ENCODE results near the gene PI4K2B. TPM values are rescaled to one million over a fixed set of nuclear protein-coding genes. Genes with fewer than 3 reads are reported as not detected.
A peak's percentile ranks its signal among the peaks of the same experiment; 100 is the strongest.
"Not testable (repeated sequence)": the region's sequence is repeated elsewhere in the genome, so short reads cannot be mapped to it uniquely, and the experiment has no call there.

The PI4K2B gene
- total and polyA plus RNA-seq, 2 donors from 2014 or later, result 7.1 to 11.8 TPM

DNA sequence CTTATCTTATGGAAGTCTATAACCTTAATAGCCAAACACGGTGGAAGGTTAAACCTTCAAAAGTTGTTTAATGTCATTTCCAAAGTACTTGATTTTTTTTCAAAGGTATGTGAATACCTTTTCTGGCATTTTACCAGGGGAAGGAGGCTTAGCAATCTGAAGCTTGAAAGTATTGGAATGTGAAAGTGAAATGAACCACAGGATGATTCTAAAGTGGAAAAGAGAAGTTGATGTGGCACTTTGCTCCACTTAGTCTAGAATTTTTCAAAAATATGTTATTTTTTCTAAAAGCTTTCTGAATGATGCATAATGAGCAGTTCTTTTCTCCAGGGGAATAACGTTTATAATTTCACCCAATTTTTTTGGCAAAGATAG is 19.2 kb downstream of the PI4K2B start:
- H3K9ac ChIP-seq (ENCODE audit: low read length in 3 of 3), result no peak overlapping the region
- H3K9me3 ChIP-seq (ENCODE audit: control insufficient read depth in 2 of 3, insufficient read depth in 1 of 3, low read length in 3 of 3), result no peaks in the 10 kb centered on the region
- intact Hi-C loops (cut with DNase I), result no loop called here
- FAIRE-seq, result peak; percentile 6
- TF ChIP-seq, protein P1, sequence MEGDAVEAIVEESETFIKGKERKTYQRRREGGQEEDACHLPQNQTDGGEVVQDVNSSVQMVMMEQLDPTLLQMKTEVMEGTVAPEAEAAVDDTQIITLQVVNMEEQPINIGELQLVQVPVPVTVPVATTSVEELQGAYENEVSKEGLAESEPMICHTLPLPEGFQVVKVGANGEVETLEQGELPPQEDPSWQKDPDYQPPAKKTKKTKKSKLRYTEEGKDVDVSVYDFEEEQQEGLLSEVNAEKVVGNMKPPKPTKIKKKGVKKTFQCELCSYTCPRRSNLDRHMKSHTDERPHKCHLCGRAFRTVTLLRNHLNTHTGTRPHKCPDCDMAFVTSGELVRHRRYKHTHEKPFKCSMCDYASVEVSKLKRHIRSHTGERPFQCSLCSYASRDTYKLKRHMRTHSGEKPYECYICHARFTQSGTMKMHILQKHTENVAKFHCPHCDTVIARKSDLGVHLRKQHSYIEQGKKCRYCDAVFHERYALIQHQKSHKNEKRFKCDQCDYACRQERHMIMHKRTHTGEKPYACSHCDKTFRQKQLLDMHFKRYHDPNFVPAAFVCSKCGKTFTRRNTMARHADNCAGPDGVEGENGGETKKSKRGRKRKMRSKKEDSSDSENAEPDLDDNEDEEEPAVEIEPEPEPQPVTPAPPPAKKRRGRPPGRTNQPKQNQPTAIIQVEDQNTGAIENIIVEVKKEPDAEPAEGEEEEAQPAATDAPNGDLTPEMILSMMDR (IDR thresholded peaks at IDR 0.05; ENCODE audit: borderline replicate concordance, extremely low read depth, insufficient read depth), result no peak
- no peak overlapping the region for H3K4me3 ChIP-seq (ENCODE audit: low read length in 3 of 3)
- peaks cover 0 to 11% (median 7%) of the 10 kb centered on the region in 3 donors for H3K36me3 ChIP-seq (ENCODE audit: control insufficient read depth in 2 of 3, insufficient read depth in 3 of 3, low read length in 3 of 3)
- peak in 1 of 5 donors; percentile 23 for DNase-seq
- H3K27me3 ChIP-seq (ENCODE audit: control insufficient read depth, insufficient read depth, low read length), result no peaks in the 10 kb centered on the region
- H3K27ac ChIP-seq (ENCODE audit: low read depth in 2 of 2, low read length in 2 of 2), result no peak overlapping the region
- H3K4me1 ChIP-seq (ENCODE audit: control insufficient read depth in 2 of 3, insufficient read depth in 2 of 3, low read depth in 1 of 3, low read length in 3 of 3), result no peaks in the 10 kb centered on the region

DNA sequence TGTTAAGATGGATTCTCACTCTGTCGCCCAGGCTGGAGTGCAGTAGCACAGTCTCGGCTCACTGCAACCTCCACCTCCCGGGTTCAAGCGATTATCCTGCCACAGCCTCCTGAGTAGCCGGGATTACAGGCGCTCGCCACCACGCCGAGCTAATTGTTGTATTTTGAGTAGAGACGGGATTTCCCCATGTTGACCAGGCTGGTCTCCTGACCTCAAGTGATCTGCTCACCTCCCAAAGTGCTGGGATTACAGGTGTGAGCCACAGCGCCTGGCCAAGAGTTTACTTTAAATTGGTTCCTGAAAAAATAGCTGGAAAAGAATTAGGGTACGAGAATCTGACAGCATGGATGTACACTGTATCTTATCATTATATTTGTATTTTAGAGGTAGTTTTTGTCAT is 20.0 kb downstream of the PI4K2B start:
- H3K4me1 ChIP-seq (ENCODE audit: control insufficient read depth in 2 of 3, insufficient read depth in 2 of 3, low read depth in 1 of 3, low read length in 3 of 3); DNase-seq; H3K9me3 ChIP-seq (ENCODE audit: control insufficient read depth in 2 of 3, insufficient read depth in 1 of 3, low read length in 3 of 3); FAIRE-seq; intact Hi-C loops (cut with DNase I); H3K27me3 ChIP-seq (ENCODE audit: control insufficient read depth, insufficient read depth, low read length); H3K27ac ChIP-seq (ENCODE audit: low read depth in 2 of 2, low read length in 2 of 2); H3K9ac ChIP-seq (ENCODE audit: low read length in 3 of 3); H3K4me3 ChIP-seq (ENCODE audit: low read length in 3 of 3): not testable (repeated sequence)
- H3K36me3 ChIP-seq (ENCODE audit: control insufficient read depth in 2 of 3, insufficient read depth in 3 of 3, low read length in 3 of 3), result peaks cover 0 to 11% (median 7%) of the 10 kb centered on the region in 3 donors

DNA sequence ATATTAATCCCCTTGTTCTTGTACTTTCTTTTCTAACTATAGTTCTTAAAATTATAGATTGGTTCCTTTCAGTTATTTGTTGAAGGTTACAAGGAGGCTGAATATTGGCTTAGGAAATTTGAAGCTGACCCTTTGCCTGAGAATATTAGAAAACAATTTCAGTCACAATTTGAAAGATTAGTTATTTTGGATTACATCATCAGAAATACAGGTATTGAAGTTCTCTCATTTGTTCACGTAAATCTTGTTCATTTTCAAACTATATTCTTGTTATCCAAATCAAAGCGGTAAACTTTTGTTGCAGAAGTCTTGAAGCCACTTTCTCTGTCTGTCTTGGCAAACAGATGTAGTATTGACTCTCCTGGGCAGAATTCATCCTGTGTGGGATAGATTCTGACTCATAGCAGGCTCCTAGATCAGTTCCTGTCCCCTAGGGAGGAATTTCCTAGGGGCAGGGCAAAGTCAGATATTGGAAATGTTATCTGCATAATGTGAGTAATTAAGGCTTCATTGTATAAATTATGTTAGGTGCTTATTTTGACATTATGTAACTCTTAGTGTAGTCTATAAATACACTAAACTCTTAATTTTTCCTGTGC is 25.2 kb downstream of the PI4K2B start:
- H3K9me3 ChIP-seq (ENCODE audit: control insufficient read depth in 2 of 3, insufficient read depth in 1 of 3, low read length in 3 of 3), result no peaks in the 10 kb centered on the region
- no peak overlapping the region for H3K9ac ChIP-seq (ENCODE audit: low read length in 3 of 3)
- TF ChIP-seq, protein P1 (IDR thresholded peaks at IDR 0.05; ENCODE audit: borderline replicate concordance, extremely low read depth, insufficient read depth), result no peak
- H3K4me3 ChIP-seq (ENCODE audit: low read length in 3 of 3), result no peak overlapping the region
- no peaks in the 10 kb centered on the region for H3K27me3 ChIP-seq (ENCODE audit: control insufficient read depth, insufficient read depth, low read length)
- no peak for DNase-seq
- no peaks in the 10 kb centered on the region for H3K4me1 ChIP-seq (ENCODE audit: control insufficient read depth in 2 of 3, insufficient read depth in 2 of 3, low read depth in 1 of 3, low read length in 3 of 3)
- peaks cover 0 to 21% (median 7%) of the 10 kb centered on the region in 3 donors for H3K36me3 ChIP-seq (ENCODE audit: control insufficient read depth in 2 of 3, insufficient read depth in 3 of 3, low read length in 3 of 3)
- no peak for FAIRE-seq
- intact Hi-C loops (cut with DNase I), result no loop called here
- H3K27ac ChIP-seq (ENCODE audit: low read depth in 2 of 2, low read length in 2 of 2), result no peak overlapping the region

GRCh38 chr4:25271866-25272265 is 38.0 kb downstream of the PI4K2B start:
- Histone ChIP-seq H3K9ac (ENCODE audit: low read length in 3 of 3) (no peak overlapping the region), H3K36me3 (ENCODE audit: control insufficient read depth in 2 of 3, insufficient read depth in 3 of 3, low read length in 3 of 3) (no peaks in the 10 kb centered on the region), H3K27ac (ENCODE audit: low read depth in 2 of 2, low read length in 2 of 2) (no peak overlapping the region), H3K4me1 (ENCODE audit: control insufficient read depth in 2 of 3, insufficient read depth in 2 of 3, low read depth in 1 of 3, low read length in 3 of 3) (no peaks in the 10 kb centered on the region), H3K4me3 (ENCODE audit: low read length in 3 of 3) (no peak overlapping the region), H3K27me3 (ENCODE audit: control insufficient read depth, insufficient read depth, low read length) (no peaks in the 10 kb centered on the region), H3K9me3 (ENCODE audit: control insufficient read depth in 2 of 3, insufficient read depth in 1 of 3, low read length in 3 of 3) (no peaks in the 10 kb centered on the region)
- DNase-seq (no peak), FAIRE-seq (no peak)
- TF ChIP-seq, protein P1 (IDR thresholded peaks at IDR 0.05; ENCODE audit: borderline replicate concordance, extremely low read depth, insufficient read depth), result no peak
- intact Hi-C loops (cut with DNase I), result no loop called here

Data from kidney (tissue), 14 donors.